Measurements from ENCODE around the gene NAA80. TPM values are rescaled to one million over a fixed set of nuclear protein-coding genes. Genes with fewer than 3 reads are reported as not detected.

Gene NAA80
- total RNA-seq, 2 experiments from 2014 or later: 18.8 to 19.6 TPM

GRCh38 chr3:50327943-50328691, 28.9 kb upstream of the NAA80 start, which contains the start of gene TUSC2:
TUSC2 (minus strand) TSS chr3:50328223; CDS start chr3:50328099, 124 bp downstream.
- Mint-ChIP-seq H3K9me3 (no peaks in the 10 kb centered on the region), H3K4me3 (peak within 1 kb of the TSS; percentile 89), H3K4me1 (ENCODE audit: low read depth) (peaks cover 23% of the 10 kb centered on the region), H3K27ac (peak within 1 kb of the TSS; percentile 64), H3K27me3 (no peaks in the 10 kb centered on the region), H3K36me3 (peaks cover 18% of the 10 kb centered on the region)
- peak; percentile 98 for DNase-seq
- POLR2A ChIA-PET: interaction anchor here (1.0 to 2.6 kb wide), 7 partner anchors 9 to 36 kb away, joined by 3 to 36 read pairs (median 7); partner anchors contain the start of genes CYB561D2, HYAL3, IFRD2 and NAA80
- CTCF ChIA-PET: interaction anchor here (0.6 to 4.9 kb wide), 8 partner anchors 9 to 102 kb away, joined by 3 to 30 read pairs (median 4); partner anchors contain the start of genes HYAL3, LSMEM2 and NAA80
- intact Hi-C loops (cut with micrococcal nuclease): loop anchor here (1.0 to 2.0 kb wide), 3 partner anchors 9 to 36 kb away; partner anchors contain the start of genes HYAL3, IFRD2 and NAA80

GRCh38 chr3:50327129-50327528, 27.9 kb upstream of the NAA80 start:
- Mint-ChIP-seq H3K27ac (no peak overlapping the region), H3K4me3 (peak overlapping the region; percentile 89), H3K9me3 (no peaks in the 10 kb centered on the region), H3K4me1 (ENCODE audit: low read depth) (peaks cover 23% of the 10 kb centered on the region), H3K27me3 (no peaks in the 10 kb centered on the region), H3K36me3 (peaks cover 14% of the 10 kb centered on the region)
- ChIA-PET POLR2A (interaction anchor here (1.0 to 2.6 kb wide), 5 partner anchors 9 to 35 kb away, joined by 3 to 36 read pairs (median 8); partner anchors contain the start of genes CYB561D2, IFRD2, NPRL2 and RASSF1), CTCF (interaction anchor here (1.0 to 4.9 kb wide), 3 partner anchors 29 to 81 kb away, joined by 3 to 30 read pairs (median 10); partner anchors contain the start of genes HYAL3, LSMEM2 and NAA80)
- intact Hi-C loops (cut with micrococcal nuclease): no loop called here
- DNase-seq: no peak

- no peaks in the 10 kb centered on the region for H3K27me3 Mint-ChIP-seq
- ChIA-PET CTCF (interaction anchor here (0.8 to 4.9 kb wide), 5 partner anchors 9 to 34 kb away, joined by 3 to 30 read pairs (median 6); partner anchors contain the start of genes HYAL3, IFRD2, NAA80 and RASSF1), POLR2A (no interaction called here)
- intact Hi-C loops (cut with micrococcal nuclease): no loop called here
- no peak for DNase-seq
- H3K36me3 Mint-ChIP-seq: peaks cover 11% of the 10 kb centered on the region
- no peak overlapping the region for H3K27ac Mint-ChIP-seq
- H3K9me3 Mint-ChIP-seq: no peaks in the 10 kb centered on the region
- peaks cover 23% of the 10 kb centered on the region for H3K4me1 Mint-ChIP-seq (ENCODE audit: low read depth)
- H3K4me3 Mint-ChIP-seq: peak overlapping the region; percentile 16
Measured at GRCh38 chr3:50326182-50326541, 27.0 kb upstream of the NAA80 start.

- Mint-ChIP-seq H3K4me3 (no peak overlapping the region), H3K36me3 (peaks cover 5% of the 10 kb centered on the region), H3K27ac (no peak overlapping the region), H3K27me3 (no peaks in the 10 kb centered on the region), H3K4me1 (ENCODE audit: low read depth) (peaks cover 23% of the 10 kb centered on the region), H3K9me3 (no peaks in the 10 kb centered on the region)
- intact Hi-C loops (cut with micrococcal nuclease): no loop called here
- ChIA-PET CTCF (interaction anchor here (0.8 to 4.9 kb wide), 7 partner anchors 9 to 33 kb away, joined by 3 to 30 read pairs (median 8); partner anchors contain the start of genes HYAL3, IFRD2, NAA80 and RASSF1), POLR2A (no interaction called here)
- no peak for DNase-seq
Measured at GRCh38 chr3:50325497-50326181, 26.4 kb upstream of the NAA80 start.

- ChIA-PET POLR2A (interaction anchor here (1.6 to 1.8 kb wide), 2 partner anchors 12 to 26 kb away, joined by 5 to 10 read pairs; partner anchors contain the start of genes HYAL3 and NAA80), CTCF (interaction anchor here (0.6 to 4.9 kb wide), 10 partner anchors 10 to 83 kb away, joined by 3 to 30 read pairs (median 12); partner anchors contain the start of genes CYB561D2, HYAL3, IFRD2 and LSMEM2)
- H3K36me3 Mint-ChIP-seq: peaks cover 2% of the 10 kb centered on the region
- no peak overlapping the region for H3K4me3 Mint-ChIP-seq
- H3K4me1 Mint-ChIP-seq (ENCODE audit: low read depth): peaks cover 27% of the 10 kb centered on the region
- H3K9me3 Mint-ChIP-seq: no peaks in the 10 kb centered on the region
- no peak for DNase-seq
- H3K27me3 Mint-ChIP-seq: no peaks in the 10 kb centered on the region
- H3K27ac Mint-ChIP-seq: no peak overlapping the region
- intact Hi-C loops (cut with micrococcal nuclease): no loop called here
Measured at GRCh38 chr3:50325113-50325480, 25.9 kb upstream of the NAA80 start.

- Mint-ChIP-seq H3K9me3 (no peaks in the 10 kb centered on the region), H3K36me3 (peaks cover 2% of the 10 kb centered on the region), H3K27ac (no peak overlapping the region), H3K27me3 (no peaks in the 10 kb centered on the region), H3K4me3 (no peak overlapping the region), H3K4me1 (ENCODE audit: low read depth) (peaks cover 32% of the 10 kb centered on the region)
- CTCF ChIA-PET: interaction anchor here (0.6 to 4.9 kb wide), 21 partner anchors 11 to 204 kb away, joined by 3 to 30 read pairs (median 5); partner anchors contain the start of genes CYB561D2, HYAL1, HYAL3 and IFRD2
- DNase-seq: peak; percentile 70
- intact Hi-C loops (cut with micrococcal nuclease): loop anchor here (1.0 kb wide), 1 partner anchor 50 kb away; no protein-coding TSS in a partner anchor
- POLR2A ChIA-PET: interaction anchor here (0.6 to 1.8 kb wide), 4 partner anchors 10 to 26 kb away, joined by 3 to 10 read pairs (median 4); partner anchors contain the start of genes HYAL3 and NAA80
Measured at GRCh38 chr3:50324351-50325112, 25.3 kb upstream of the NAA80 start.

GRCh38 chr3:50323614-50324199, 24.5 kb upstream of the NAA80 start:
- POLR2A ChIA-PET: interaction anchor here (1.0 to 1.8 kb wide), 4 partner anchors 10 to 24 kb away, joined by 3 to 10 read pairs (median 4); partner anchors contain the start of genes HYAL3 and NAA80
- intact Hi-C loops (cut with micrococcal nuclease): loop anchor here (1.0 kb wide), 1 partner anchor 49 kb away; no protein-coding TSS in a partner anchor
- Mint-ChIP-seq H3K9me3 (no peaks in the 10 kb centered on the region), H3K36me3 (peaks cover 2% of the 10 kb centered on the region), H3K4me3 (no peak overlapping the region), H3K27ac (no peak overlapping the region), H3K27me3 (no peaks in the 10 kb centered on the region), H3K4me1 (ENCODE audit: low read depth) (peaks cover 37% of the 10 kb centered on the region)
- no peak for DNase-seq
- CTCF ChIA-PET: interaction anchor here (0.6 to 4.9 kb wide), 21 partner anchors 10 to 572 kb away, joined by 3 to 30 read pairs (median 5); partner anchors contain the start of genes CYB561D2, HYAL1, HYAL3 and IFRD2

GRCh38 chr3:50323092-50323600, 23.9 kb upstream of the NAA80 start:
- no peaks in the 10 kb centered on the region for H3K27me3 Mint-ChIP-seq
- no peak overlapping the region for H3K4me3 Mint-ChIP-seq
- DNase-seq: no peak
- CTCF ChIA-PET: interaction anchor here (0.6 to 4.9 kb wide), 8 partner anchors 12 to 572 kb away, joined by 3 to 30 read pairs (median 10); partner anchors contain the start of genes CYB561D2, HYAL3, LSMEM2 and NAA80
- H3K36me3 Mint-ChIP-seq: peaks cover 2% of the 10 kb centered on the region
- H3K9me3 Mint-ChIP-seq: no peaks in the 10 kb centered on the region
- POLR2A ChIA-PET: interaction anchor here (1.0 kb wide), 1 partner anchor 14 kb away, joined by 3 read pairs; no protein-coding TSS in a partner anchor
- intact Hi-C loops (cut with micrococcal nuclease): no loop called here
- H3K27ac Mint-ChIP-seq: no peak overlapping the region
- H3K4me1 Mint-ChIP-seq (ENCODE audit: low read depth): peaks cover 34% of the 10 kb centered on the region

GRCh38 chr3:50322386-50323091, 23.3 kb upstream of the NAA80 start, which contains the start of gene HYAL2:
HYAL2 (minus strand) TSS chr3:50322745; CDS start chr3:50320489, 2,256 bp downstream.
- POLR2A ChIA-PET: interaction anchor here (1.0 kb wide), 1 partner anchor 14 kb away, joined by 3 read pairs; no protein-coding TSS in a partner anchor
- no peaks in the 10 kb centered on the region for H3K9me3 Mint-ChIP-seq
- peak within 1 kb of the TSS; percentile 77 for H3K4me3 Mint-ChIP-seq
- peaks cover 2% of the 10 kb centered on the region for H3K36me3 Mint-ChIP-seq
- H3K27me3 Mint-ChIP-seq: no peaks in the 10 kb centered on the region
- H3K4me1 Mint-ChIP-seq (ENCODE audit: low read depth): peaks cover 32% of the 10 kb centered on the region
- CTCF ChIA-PET: interaction anchor here (0.6 to 3.3 kb wide), 5 partner anchors 9 to 571 kb away, joined by 3 to 15 read pairs (median 9); partner anchors contain the start of genes CYB561D2 and NPRL2
- H3K27ac Mint-ChIP-seq: peak within 1 kb of the TSS; percentile 86
- intact Hi-C loops (cut with micrococcal nuclease): no loop called here
- no peak for DNase-seq

- POLR2A ChIA-PET: interaction anchor here (0.6 kb wide), 1 partner anchor 11 kb away, joined by 3 read pairs; no protein-coding TSS in a partner anchor
- Mint-ChIP-seq H3K4me1 (ENCODE audit: low read depth) (peaks cover 29% of the 10 kb centered on the region), H3K27ac (no peak overlapping the region), H3K4me3 (peak overlapping the region; percentile 77), H3K36me3 (peaks cover 2% of the 10 kb centered on the region), H3K9me3 (no peaks in the 10 kb centered on the region), H3K27me3 (no peaks in the 10 kb centered on the region)
- CTCF ChIA-PET: interaction anchor here (0.8 to 3.3 kb wide), 8 partner anchors 9 to 220 kb away, joined by 3 to 16 read pairs (median 4); partner anchors contain the start of genes GNAI2, HYAL3 and NAA80
- DNase-seq: no peak
- intact Hi-C loops (cut with micrococcal nuclease): no loop called here
Measured at GRCh38 chr3:50322115-50322385, 22.8 kb upstream of the NAA80 start.
